Measurements from ENCODE around the gene FAHD1. TPM values are rescaled to one million over a fixed set of nuclear protein-coding genes. Genes with fewer than 3 reads are reported as not detected.
A peak's percentile ranks its signal among the peaks of the same experiment; 100 is the strongest.
"Not testable (repeated sequence)": the region's sequence is repeated elsewhere in the genome, so short reads cannot be mapped to it uniquely, and the experiment has no call there.

FAHD1 gene
- total RNA-seq, 1 donor from 2014 or later, result 23.1 TPM

DNA sequence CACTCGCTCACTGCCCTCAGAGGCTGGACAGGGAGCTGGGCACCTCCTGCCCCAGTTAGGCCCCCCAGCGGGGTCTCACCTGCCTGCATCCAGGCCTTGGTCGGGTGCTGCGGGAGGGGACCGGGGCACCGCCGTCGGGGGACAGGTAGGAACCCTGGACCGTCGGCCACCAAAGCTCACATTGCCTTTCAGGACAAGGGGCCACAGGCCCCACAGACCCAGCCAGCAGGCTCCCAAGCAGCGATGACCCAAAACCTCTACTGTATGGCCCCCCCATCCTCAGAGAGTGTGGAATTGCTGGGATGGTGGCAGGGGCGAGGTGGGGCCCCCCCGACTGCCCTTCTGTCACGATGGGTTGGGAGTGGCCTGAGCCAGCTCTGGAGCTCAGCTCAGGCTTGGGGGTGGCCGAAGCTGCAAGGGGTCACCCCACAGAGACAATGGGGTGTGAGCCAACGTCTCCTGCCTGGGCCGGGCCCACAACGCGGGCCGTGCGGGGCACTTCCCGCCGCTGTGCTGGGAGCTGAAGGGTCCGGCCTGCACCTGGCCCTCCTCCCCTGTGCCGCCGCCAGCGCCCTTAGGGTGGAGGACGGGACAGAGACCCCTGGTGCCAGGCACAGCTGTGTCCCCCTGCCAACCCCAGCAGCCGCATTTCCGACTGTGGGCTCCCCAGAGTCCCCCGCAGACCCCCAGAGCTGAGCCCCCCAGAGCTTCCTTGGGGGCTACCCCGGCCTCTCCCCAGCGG lies 34.0 kb upstream of the FAHD1 start:
- Mint-ChIP-seq H3K4me3 (ENCODE audit: unreplicated experiment) (no peak overlapping the region), H3K4me1 (ENCODE audit: unreplicated experiment) (no peaks in the 10 kb centered on the region), H3K9me3 (ENCODE audit: unreplicated experiment) (no peaks in the 10 kb centered on the region), H3K27me3 (ENCODE audit: unreplicated experiment) (no peaks in the 10 kb centered on the region), H3K27ac (ENCODE audit: unreplicated experiment) (no peak overlapping the region), H3K36me3 (ENCODE audit: low read depth, unreplicated experiment) (peaks cover 8% of the 10 kb centered on the region)
- no peak for DNase-seq (ENCODE audit: low spot score)
- TF ChIP-seq, protein P1, sequence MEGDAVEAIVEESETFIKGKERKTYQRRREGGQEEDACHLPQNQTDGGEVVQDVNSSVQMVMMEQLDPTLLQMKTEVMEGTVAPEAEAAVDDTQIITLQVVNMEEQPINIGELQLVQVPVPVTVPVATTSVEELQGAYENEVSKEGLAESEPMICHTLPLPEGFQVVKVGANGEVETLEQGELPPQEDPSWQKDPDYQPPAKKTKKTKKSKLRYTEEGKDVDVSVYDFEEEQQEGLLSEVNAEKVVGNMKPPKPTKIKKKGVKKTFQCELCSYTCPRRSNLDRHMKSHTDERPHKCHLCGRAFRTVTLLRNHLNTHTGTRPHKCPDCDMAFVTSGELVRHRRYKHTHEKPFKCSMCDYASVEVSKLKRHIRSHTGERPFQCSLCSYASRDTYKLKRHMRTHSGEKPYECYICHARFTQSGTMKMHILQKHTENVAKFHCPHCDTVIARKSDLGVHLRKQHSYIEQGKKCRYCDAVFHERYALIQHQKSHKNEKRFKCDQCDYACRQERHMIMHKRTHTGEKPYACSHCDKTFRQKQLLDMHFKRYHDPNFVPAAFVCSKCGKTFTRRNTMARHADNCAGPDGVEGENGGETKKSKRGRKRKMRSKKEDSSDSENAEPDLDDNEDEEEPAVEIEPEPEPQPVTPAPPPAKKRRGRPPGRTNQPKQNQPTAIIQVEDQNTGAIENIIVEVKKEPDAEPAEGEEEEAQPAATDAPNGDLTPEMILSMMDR (IDR thresholded peaks at IDR 0.05; ENCODE audit: unreplicated experiment), result no peak

DNA sequence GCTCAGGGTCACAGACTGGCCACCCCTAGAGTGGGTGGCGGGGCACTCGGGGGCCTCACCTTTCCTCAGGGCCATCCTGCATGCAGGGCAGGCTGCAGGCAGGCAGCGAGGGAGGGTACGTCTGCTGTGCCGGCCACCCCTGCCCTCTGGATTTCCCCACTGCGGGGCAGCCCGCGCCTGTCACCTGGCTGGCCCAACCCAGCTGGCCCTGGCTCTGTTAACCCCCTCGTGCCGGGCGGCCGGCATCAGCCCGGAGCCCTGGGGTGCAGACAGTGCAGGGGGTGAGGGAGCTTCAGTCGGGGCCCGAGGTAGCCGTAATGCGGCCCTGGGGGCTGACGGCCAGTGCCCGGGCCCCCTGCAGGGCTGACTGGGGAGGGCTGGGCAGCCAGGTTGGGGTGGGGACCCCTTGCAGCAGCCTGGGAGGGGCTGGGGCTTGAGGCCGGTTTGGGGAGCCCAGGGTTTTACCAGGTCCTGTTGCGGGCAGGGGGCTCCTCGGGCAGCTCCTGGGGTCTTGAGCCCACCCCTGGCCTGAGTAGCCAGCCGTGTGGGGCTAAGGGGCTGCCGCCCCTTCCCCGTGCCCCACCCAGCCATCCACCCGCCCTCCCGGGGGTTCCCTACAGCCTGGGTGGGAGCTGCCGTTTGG lies 33.3 kb upstream of the FAHD1 start, which contains the start of gene IGFALS:
Gene IGFALS (minus strand): TSS at position 128 of the 643 bp plus-strand sequence. CDS start 53 bp downstream, at position 75.
- Mint-ChIP-seq H3K27ac (ENCODE audit: unreplicated experiment) (no peak within 1 kb of the TSS), H3K9me3 (ENCODE audit: unreplicated experiment) (no peaks in the 10 kb centered on the region), H3K4me3 (ENCODE audit: unreplicated experiment) (no peak within 1 kb of the TSS), H3K4me1 (ENCODE audit: unreplicated experiment) (no peaks in the 10 kb centered on the region), H3K27me3 (ENCODE audit: unreplicated experiment) (no peaks in the 10 kb centered on the region), H3K36me3 (ENCODE audit: low read depth, unreplicated experiment) (peaks cover 8% of the 10 kb centered on the region)
- no peak for DNase-seq (ENCODE audit: low spot score)
- TF ChIP-seq, protein P1 (IDR thresholded peaks at IDR 0.05; ENCODE audit: unreplicated experiment), result no peak

DNA sequence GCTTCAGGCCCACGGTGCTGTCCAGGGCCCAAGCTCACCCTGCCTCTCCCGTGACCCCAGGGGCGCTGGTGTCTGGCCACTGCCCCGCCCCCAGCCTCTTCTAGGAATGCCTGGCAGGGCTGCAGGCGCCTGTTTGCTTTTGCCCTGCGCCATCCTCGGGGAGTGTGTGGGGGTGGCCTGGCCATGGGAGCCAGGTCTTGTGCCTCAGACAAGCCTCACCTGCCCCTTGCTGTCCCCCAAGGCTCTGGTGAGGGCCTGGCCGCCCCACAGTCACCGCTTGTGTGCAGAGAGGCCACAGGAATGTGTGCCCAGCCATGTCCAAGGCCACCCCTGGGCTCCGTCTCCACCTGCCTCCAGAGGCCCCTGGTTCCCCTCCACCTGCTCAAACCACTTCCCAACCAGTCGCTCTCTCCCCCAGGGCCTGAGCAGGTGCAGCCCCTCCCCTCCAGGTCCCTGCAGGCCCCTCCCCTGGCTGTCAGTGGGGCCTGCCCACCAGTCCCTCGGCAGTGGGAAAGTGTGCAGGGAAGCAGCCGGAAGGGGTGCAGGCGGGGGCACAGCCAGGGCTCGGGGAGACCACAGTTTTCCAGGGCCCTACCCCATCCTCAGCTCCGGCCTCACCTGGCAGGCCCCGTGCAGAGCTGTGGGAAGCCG lies 32.7 kb upstream of the FAHD1 start:
- TF ChIP-seq, protein P1 (IDR thresholded peaks at IDR 0.05; ENCODE audit: unreplicated experiment), result no peak
- Mint-ChIP-seq H3K4me3 (ENCODE audit: unreplicated experiment) (no peak overlapping the region), H3K36me3 (ENCODE audit: low read depth, unreplicated experiment) (peaks cover 10% of the 10 kb centered on the region), H3K27ac (ENCODE audit: unreplicated experiment) (no peak overlapping the region), H3K4me1 (ENCODE audit: unreplicated experiment) (no peaks in the 10 kb centered on the region), H3K9me3 (ENCODE audit: unreplicated experiment) (peaks cover 1% of the 10 kb centered on the region), H3K27me3 (ENCODE audit: unreplicated experiment) (no peaks in the 10 kb centered on the region)
- DNase-seq (ENCODE audit: low spot score), result no peak

DNA sequence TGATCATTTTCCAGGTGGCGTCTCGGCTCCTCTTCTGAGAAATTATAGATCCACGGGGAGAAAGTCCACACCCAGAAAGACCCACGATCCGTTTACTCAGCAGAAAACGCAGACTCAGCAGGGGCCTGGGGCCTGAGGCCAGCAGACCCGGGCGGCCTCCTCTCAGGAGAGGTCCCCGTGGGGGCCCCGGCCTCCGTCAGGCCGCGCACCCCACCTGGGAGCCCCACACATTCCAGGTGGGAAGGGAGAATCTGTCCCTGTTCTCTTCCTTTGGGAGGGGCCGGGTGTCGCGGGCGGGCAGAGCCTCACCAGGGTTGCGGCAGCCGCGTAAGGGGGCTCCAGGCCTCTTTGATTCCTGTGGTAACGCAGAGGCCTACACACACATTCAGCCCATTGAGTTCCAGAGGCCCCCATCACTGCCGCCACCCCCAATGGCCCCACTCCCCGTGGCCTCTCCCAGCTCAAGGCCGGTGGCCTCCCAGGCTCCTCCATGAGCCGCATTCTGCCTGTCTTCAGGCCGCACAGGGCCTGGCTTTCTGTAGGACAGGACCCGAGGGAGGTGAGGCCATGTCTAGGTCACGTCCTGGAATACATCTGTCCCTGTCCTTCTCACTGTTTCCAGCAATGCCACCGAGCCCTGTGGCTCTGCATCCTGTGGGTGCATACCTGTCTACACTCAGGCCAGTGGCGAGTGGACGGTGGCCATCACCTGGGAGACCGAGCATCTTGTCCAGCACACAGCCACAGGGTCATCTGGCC lies 31.9 kb upstream of the FAHD1 start:
- Mint-ChIP-seq H3K27ac (ENCODE audit: unreplicated experiment) (no peak overlapping the region), H3K9me3 (ENCODE audit: unreplicated experiment) (peaks cover 4% of the 10 kb centered on the region), H3K4me1 (ENCODE audit: unreplicated experiment) (no peaks in the 10 kb centered on the region), H3K4me3 (ENCODE audit: unreplicated experiment) (no peak overlapping the region), H3K27me3 (ENCODE audit: unreplicated experiment) (no peaks in the 10 kb centered on the region), H3K36me3 (ENCODE audit: low read depth, unreplicated experiment) (peaks cover 15% of the 10 kb centered on the region)
- no peak for DNase-seq (ENCODE audit: low spot score)
- TF ChIP-seq, protein P1 (IDR thresholded peaks at IDR 0.05; ENCODE audit: unreplicated experiment), result no peak

DNA sequence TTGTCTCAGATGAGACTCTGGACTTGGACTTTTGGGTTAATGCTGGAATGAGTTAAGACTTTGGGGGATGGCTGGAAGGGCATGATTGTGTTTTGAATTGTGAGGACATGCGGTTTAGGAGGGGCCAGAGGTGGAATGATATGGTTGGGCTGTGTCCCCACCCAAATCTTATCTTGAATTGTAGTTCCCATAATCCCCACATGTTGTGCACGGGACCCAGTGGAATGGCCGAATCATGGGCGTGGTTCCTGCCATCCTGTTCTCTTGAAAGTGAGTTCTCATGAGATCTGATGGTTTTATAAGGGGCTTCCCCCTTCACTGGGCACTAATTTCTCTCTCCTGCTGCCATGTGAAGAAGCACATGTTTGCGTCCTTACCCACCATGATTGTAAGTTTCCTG lies 27.7 kb upstream of the FAHD1 start:
- H3K4me1 Mint-ChIP-seq (ENCODE audit: unreplicated experiment); H3K9me3 Mint-ChIP-seq (ENCODE audit: unreplicated experiment): not testable (repeated sequence)
- H3K36me3 Mint-ChIP-seq (ENCODE audit: low read depth, unreplicated experiment), result peaks cover 26% of the 10 kb centered on the region

More for the DNA sequence above, 27.7 kb upstream of the FAHD1 start:
- not testable (repeated sequence) for H3K27ac Mint-ChIP-seq (ENCODE audit: unreplicated experiment); H3K27me3 Mint-ChIP-seq (ENCODE audit: unreplicated experiment); DNase-seq (ENCODE audit: low spot score)
- H3K4me3 Mint-ChIP-seq (ENCODE audit: unreplicated experiment), result peak overlapping the region; percentile 27
